GM23338 (cell line): Measurements from ENCODE around the gene TRIM15. TPM values are rescaled to one million over a fixed set of nuclear protein-coding genes. Genes with fewer than 3 reads are reported as not detected.

Experiments used
- ATAC-seq: fragments of 200-7000 bp; cut with Tn5 transposase; 3 replicates; pipeline ENCODE4 v1.9.1; 2020
- DNase-seq: peaks from one replicate; pipeline ENCODE4 v3.0.0-alpha.2; 2015; ENCODE audit warnings: low spot score
- H2AFZ ChIP-seq: fragments of 200-600 bp; sonication (generic); 2 replicates; pipeline ENCODE4 v1.8.0; 2016; ENCODE audit warnings: antibody characterized with exemption, mild to moderate bottlenecking, moderate library complexity
- H3F3A ChIP-seq: fragments of 200-600 bp; sonication (generic); replicated peaks from 2 replicates; pipeline ENCODE4 v1.8.0; 2017; ENCODE audit warnings: antibody characterized with exemption, mixed run types, low read depth
- H3K27ac ChIP-seq: fragments of 200-600 bp; sonication (generic); 2 replicates; pipeline ENCODE4 v1.6.1; 2016; ENCODE audit warnings: low read depth
- H3K27me3 ChIP-seq: fragments of 200-600 bp; sonication (generic); 2 replicates; pipeline ENCODE4 v1.8.0; 2016; ENCODE audit warnings: mild to moderate bottlenecking, mixed run types, moderate library complexity; ENCODE audit not compliant: insufficient read depth
- H3K36me3 ChIP-seq: fragments of 200-600 bp; sonication (generic); 2 replicates; pipeline ENCODE4 v1.8.0; 2016; ENCODE audit warnings: mild to moderate bottlenecking; ENCODE audit not compliant: insufficient read depth
- H3K4me1 ChIP-seq: fragments of 200-600 bp; sonication (generic); 2 replicates; pipeline ENCODE4 v1.8.0; 2016; ENCODE audit warnings: mild to moderate bottlenecking, moderate library complexity; ENCODE audit not compliant: insufficient read depth
- H3K4me2 ChIP-seq: fragments of 200-600 bp; sonication (generic); 2 replicates; pipeline ENCODE4 v1.7.1; 2017; ENCODE audit warnings: mixed run types
- H3K4me3 ChIP-seq: fragments of 200-600 bp; sonication (generic); 2 replicates; pipeline ENCODE4 v1.6.1; 2016; ENCODE audit warnings: mixed run types
- H3K79me2 ChIP-seq: fragments of 200-600 bp; sonication (generic); replicated peaks from 2 replicates; pipeline ENCODE4 v1.8.0; 2017; ENCODE audit warnings: mild to moderate bottlenecking; ENCODE audit not compliant: insufficient read depth
- H3K9me2 ChIP-seq: fragments of 200-600 bp; sonication (generic); 2 replicates; pipeline ENCODE4 v1.8.0; 2017; ENCODE audit not compliant: insufficient read depth
- H4K20me1 ChIP-seq: fragments of 200-600 bp; sonication (generic); replicated peaks from 2 replicates; pipeline ENCODE4 v1.8.0; 2017; ENCODE audit warnings: mild to moderate bottlenecking; ENCODE audit not compliant: insufficient read depth
- H3K27ac Mint-ChIP-seq: 2 replicates; pipeline ENCODE4 v1.8.0; 2020; ENCODE audit warnings: inconsistent platforms, mild to moderate bottlenecking, moderate library complexity, mixed read lengths
- H3K27me3 Mint-ChIP-seq: 3 replicates; pipeline ENCODE4 v1.8.0; 2022; ENCODE audit warnings: low read depth, mild to moderate bottlenecking, moderate library complexity, mixed read lengths, inconsistent platforms; ENCODE audit not compliant: insufficient read depth, poor library complexity
- H3K36me3 Mint-ChIP-seq: 3 replicates; pipeline ENCODE4 v1.8.0; 2021; ENCODE audit warnings: low read depth, mild to moderate bottlenecking, inconsistent platforms, moderate library complexity, mixed read lengths
- H3K4me1 Mint-ChIP-seq: 3 replicates; pipeline ENCODE4 v1.8.0; 2020; ENCODE audit warnings: mild to moderate bottlenecking, inconsistent platforms, mixed read lengths
- H3K4me3 Mint-ChIP-seq: 3 replicates; pipeline ENCODE4 v1.8.0; 2021; ENCODE audit warnings: moderate library complexity, mild to moderate bottlenecking, inconsistent platforms, mixed read lengths
- H3K9me3 Mint-ChIP-seq: 3 replicates; pipeline ENCODE4 v1.8.0; 2020; ENCODE audit warnings: moderate library complexity, mild to moderate bottlenecking, inconsistent platforms, mixed read lengths
- EZH2 ChIP-seq: fragments of 200-600 bp; sonication (generic); IDR thresholded peaks from one replicate; pipeline ENCODE4 v1.8.0; 2017; ENCODE audit warnings: antibody characterized with exemption, mild to moderate bottlenecking, low read depth; ENCODE audit not compliant: unreplicated experiment
- NANOG ChIP-seq: IDR thresholded peaks from 2 replicates; pipeline ENCODE4 v1.6.1; 2016; ENCODE audit warnings: antibody characterized with exemption, borderline replicate concordance
- ZNF331 ChIP-seq: fragments of 250-450 bp; sonication (Bioruptor Pico); IDR thresholded peaks from 2 replicates; pipeline ENCODE4 v1.5.0; 2020; ENCODE audit warnings: low read depth, mild to moderate bottlenecking, moderate library complexity
- polyA plus RNA-seq: library from polyadenylated mRNA; unstranded; fragments of >200 nt; fragmentation: Nextera tagmentation; extraction: Ambion mirVana; gene quantifications from 2 replicates; pipeline ENCODE4 v1.2.1, GENCODE V29; 2016
- total RNA-seq: library from RNA; depleted of rRNA; stranded (reverse); fragments of >200 nt; shearing (Covaris generic); gene quantifications from 2 replicates; pipeline ENCODE4 v1.2.3, GENCODE V29; 2014
- TF ChIP-seq, protein P1 (sequence below): fragments of 250-450 bp; sonication (Bioruptor Pico); IDR thresholded peaks from 2 replicates; pipeline ENCODE4 v1.5.0; 2020; ENCODE audit warnings: mild to moderate bottlenecking, moderate library complexity
- TF ChIP-seq, protein P2 (sequence below): IDR thresholded peaks from one replicate; pipeline ENCODE4 v1.6.1; 2018; ENCODE audit warnings: antibody characterized with exemption; ENCODE audit not compliant: unreplicated experiment

TRIM15 gene
- total and polyA plus RNA-seq, 2 experiments from 2014 or later: 0.21 to 1.0 TPM

- Histone ChIP-seq H4K20me1 (0 out of 2 replicates have a peak, but pooled peaks cover 4% of the 10 kb centered on the region), H3K36me3 (no peaks in the 10 kb centered on the region), H3K79me2 (no peaks in the 10 kb centered on the region), H3F3A (no peaks in the 10 kb centered on the region), H3K4me1 (peaks cover 4% of the 10 kb centered on the region; the same call in 1 of the 2 replicates), H3K27me3 (peaks cover 90% of the 10 kb centered on the region), H2AFZ (peak overlapping the region; percentile 84), H3K4me3 (peak overlapping the region; percentile 70), H3K27ac (no peak overlapping the region), H3K4me2 (peak overlapping the region; percentile 84), H3K9me2 (no peaks in the 10 kb centered on the region)
- Mint-ChIP-seq H3K36me3 (no peaks in the 10 kb centered on the region), H3K9me3 (no peaks in the 10 kb centered on the region), H3K4me3 (peak overlapping the region; percentile 77), H3K4me1 (peaks cover 3% of the 10 kb centered on the region; the same call in 2 of the 3 replicates), H3K27ac (no peak overlapping the region), H3K27me3 (peaks cover 59% of the 10 kb centered on the region)
- ATAC-seq: peak; percentile 83
- TF ChIP-seq NANOG (no peak), ZNF331 (no peak), EZH2 (peak; percentile 23)
- TF ChIP-seq, protein P1, sequence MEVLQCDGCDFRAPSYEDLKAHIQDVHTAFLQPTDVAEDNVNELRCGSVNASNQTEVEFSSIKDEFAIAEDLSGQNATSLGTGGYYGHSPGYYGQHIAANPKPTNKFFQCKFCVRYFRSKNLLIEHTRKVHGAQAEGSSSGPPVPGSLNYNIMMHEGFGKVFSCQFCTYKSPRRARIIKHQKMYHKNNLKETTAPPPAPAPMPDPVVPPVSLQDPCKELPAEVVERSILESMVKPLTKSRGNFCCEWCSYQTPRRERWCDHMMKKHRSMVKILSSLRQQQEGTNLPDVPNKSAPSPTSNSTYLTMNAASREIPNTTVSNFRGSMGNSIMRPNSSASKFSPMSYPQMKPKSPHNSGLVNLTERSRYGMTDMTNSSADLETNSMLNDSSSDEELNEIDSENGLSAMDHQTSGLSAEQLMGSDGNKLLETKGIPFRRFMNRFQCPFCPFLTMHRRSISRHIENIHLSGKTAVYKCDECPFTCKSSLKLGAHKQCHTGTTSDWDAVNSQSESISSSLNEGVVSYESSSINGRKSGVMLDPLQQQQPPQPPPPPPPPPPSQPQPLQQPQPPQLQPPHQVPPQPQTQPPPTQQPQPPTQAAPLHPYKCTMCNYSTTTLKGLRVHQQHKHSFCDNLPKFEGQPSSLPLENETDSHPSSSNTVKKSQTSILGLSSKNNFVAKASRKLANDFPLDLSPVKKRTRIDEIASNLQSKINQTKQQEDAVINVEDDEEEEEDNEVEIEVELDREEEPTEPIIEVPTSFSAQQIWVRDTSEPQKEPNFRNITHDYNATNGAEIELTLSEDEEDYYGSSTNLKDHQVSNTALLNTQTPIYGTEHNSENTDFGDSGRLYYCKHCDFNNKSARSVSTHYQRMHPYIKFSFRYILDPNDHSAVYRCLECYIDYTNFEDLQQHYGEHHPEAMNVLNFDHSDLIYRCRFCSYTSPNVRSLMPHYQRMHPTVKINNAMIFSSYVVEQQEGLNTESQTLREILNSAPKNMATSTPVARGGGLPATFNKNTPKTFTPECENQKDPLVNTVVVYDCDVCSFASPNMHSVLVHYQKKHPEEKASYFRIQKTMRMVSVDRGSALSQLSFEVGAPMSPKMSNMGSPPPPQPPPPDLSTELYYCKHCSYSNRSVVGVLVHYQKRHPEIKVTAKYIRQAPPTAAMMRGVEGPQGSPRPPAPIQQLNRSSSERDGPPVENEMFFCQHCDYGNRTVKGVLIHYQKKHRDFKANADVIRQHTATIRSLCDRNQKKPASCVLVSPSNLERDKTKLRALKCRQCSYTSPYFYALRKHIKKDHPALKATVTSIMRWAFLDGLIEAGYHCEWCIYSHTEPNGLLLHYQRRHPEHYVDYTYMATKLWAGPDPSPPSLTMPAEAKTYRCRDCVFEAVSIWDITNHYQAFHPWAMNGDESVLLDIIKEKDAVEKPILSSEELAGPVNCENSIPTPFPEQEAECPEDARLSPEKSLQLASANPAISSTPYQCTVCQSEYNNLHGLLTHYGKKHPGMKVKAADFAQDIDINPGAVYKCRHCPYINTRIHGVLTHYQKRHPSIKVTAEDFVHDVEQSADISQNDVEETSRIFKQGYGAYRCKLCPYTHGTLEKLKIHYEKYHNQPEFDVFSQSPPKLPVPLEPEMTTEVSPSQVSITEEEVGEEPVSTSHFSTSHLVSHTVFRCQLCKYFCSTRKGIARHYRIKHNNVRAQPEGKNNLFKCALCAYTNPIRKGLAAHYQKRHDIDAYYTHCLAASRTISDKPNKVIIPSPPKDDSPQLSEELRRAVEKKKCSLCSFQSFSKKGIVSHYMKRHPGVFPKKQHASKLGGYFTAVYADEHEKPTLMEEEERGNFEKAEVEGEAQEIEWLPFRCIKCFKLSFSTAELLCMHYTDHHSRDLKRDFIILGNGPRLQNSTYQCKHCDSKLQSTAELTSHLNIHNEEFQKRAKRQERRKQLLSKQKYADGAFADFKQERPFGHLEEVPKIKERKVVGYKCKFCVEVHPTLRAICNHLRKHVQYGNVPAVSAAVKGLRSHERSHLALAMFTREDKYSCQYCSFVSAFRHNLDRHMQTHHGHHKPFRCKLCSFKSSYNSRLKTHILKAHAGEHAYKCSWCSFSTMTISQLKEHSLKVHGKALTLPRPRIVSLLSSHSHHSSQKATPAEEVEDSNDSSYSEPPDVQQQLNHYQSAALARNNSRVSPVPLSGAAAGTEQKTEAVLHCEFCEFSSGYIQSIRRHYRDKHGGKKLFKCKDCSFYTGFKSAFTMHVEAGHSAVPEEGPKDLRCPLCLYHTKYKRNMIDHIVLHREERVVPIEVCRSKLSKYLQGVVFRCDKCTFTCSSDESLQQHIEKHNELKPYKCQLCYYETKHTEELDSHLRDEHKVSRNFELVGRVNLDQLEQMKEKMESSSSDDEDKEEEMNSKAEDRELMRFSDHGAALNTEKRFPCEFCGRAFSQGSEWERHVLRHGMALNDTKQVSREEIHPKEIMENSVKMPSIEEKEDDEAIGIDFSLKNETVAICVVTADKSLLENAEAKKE (CRISPR knock-in tag): 0 out of 2 replicates have a peak, but pooled peaks have one; percentile 15
- TF ChIP-seq, protein P2, sequence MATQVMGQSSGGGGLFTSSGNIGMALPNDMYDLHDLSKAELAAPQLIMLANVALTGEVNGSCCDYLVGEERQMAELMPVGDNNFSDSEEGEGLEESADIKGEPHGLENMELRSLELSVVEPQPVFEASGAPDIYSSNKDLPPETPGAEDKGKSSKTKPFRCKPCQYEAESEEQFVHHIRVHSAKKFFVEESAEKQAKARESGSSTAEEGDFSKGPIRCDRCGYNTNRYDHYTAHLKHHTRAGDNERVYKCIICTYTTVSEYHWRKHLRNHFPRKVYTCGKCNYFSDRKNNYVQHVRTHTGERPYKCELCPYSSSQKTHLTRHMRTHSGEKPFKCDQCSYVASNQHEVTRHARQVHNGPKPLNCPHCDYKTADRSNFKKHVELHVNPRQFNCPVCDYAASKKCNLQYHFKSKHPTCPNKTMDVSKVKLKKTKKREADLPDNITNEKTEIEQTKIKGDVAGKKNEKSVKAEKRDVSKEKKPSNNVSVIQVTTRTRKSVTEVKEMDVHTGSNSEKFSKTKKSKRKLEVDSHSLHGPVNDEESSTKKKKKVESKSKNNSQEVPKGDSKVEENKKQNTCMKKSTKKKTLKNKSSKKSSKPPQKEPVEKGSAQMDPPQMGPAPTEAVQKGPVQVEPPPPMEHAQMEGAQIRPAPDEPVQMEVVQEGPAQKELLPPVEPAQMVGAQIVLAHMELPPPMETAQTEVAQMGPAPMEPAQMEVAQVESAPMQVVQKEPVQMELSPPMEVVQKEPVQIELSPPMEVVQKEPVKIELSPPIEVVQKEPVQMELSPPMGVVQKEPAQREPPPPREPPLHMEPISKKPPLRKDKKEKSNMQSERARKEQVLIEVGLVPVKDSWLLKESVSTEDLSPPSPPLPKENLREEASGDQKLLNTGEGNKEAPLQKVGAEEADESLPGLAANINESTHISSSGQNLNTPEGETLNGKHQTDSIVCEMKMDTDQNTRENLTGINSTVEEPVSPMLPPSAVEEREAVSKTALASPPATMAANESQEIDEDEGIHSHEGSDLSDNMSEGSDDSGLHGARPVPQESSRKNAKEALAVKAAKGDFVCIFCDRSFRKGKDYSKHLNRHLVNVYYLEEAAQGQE: no peak
- peak; percentile 77 for DNase-seq
Measured at GRCh38 chr6:30127238-30128093, 35.9 kb upstream of the TRIM15 start.
